ENCODE data around the gene TUBB4A.

TUBB4A gene

GRCh38 chr19:6521718-6522646 lies 19.9 kb upstream of the TUBB4A start:
- TF ChIP-seq, protein P1, sequence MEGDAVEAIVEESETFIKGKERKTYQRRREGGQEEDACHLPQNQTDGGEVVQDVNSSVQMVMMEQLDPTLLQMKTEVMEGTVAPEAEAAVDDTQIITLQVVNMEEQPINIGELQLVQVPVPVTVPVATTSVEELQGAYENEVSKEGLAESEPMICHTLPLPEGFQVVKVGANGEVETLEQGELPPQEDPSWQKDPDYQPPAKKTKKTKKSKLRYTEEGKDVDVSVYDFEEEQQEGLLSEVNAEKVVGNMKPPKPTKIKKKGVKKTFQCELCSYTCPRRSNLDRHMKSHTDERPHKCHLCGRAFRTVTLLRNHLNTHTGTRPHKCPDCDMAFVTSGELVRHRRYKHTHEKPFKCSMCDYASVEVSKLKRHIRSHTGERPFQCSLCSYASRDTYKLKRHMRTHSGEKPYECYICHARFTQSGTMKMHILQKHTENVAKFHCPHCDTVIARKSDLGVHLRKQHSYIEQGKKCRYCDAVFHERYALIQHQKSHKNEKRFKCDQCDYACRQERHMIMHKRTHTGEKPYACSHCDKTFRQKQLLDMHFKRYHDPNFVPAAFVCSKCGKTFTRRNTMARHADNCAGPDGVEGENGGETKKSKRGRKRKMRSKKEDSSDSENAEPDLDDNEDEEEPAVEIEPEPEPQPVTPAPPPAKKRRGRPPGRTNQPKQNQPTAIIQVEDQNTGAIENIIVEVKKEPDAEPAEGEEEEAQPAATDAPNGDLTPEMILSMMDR (IDR thresholded peaks at IDR 0.05; ENCODE audit: low read depth, low read length), result no peak
- no peak overlapping the region for H3K4me3 ChIP-seq (ENCODE audit: low read depth, low read length)

GRCh38 chr19:6519289-6519688 lies 17.2 kb upstream of the TUBB4A start:
- no peak overlapping the region for H3K4me3 ChIP-seq (ENCODE audit: low read depth, low read length)
- TF ChIP-seq, protein P1 (IDR thresholded peaks at IDR 0.05; ENCODE audit: low read depth, low read length), result no peak

DNA sequence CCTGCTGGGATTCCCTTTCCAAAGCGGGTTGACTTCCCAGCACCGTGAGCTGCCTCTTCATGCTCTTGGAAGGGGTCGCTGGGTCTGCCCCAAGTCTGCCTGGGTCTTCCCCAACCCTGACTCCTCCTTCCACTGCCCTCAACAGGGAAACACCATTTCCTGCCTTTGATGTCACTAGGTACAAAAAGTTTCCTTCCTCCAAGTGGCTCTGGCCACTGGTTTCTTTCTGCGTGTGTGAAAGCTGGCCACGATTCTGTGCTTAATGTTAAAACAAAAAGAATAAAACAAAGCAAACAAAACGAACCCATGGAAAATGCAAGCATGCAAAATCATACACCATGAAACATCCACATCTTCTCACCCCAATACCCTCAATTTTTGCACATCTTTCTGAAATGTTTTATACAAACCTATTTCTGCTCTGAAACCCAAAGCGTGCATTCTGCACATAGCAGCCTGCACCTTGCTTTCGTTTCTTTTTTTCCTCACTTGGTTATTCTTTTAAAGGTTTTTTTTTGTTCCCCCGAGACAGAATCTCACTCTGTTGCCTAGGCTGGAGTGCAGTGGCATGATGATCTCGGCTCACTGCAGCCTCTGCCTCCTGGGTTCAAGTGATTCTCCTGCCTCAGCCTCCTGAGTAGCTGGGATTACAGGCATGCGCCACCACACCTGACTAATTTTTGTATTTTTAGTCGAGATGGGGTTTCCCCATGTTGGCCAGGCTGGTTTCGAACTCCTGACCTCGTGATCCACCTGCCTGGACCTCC lies 16.2 kb upstream of the TUBB4A start:
- no peak overlapping the region for H3K4me3 ChIP-seq (ENCODE audit: low read depth, low read length)
- TF ChIP-seq, protein P1 (IDR thresholded peaks at IDR 0.05; ENCODE audit: low read depth, low read length), result no peak

- TF ChIP-seq, protein P1 (IDR thresholded peaks at IDR 0.05; ENCODE audit: low read depth, low read length), result peak; percentile 85
- H3K4me3 ChIP-seq (ENCODE audit: low read depth, low read length), result peak overlapping the region; percentile 56
Measured at GRCh38 chr19:6516659-6517291, 14.7 kb upstream of the TUBB4A start.

GRCh38 chr19:6516018-6516658 lies 14.0 kb upstream of the TUBB4A start:
- TF ChIP-seq, protein P1 (IDR thresholded peaks at IDR 0.05; ENCODE audit: low read depth, low read length), result no peak
- H3K4me3 ChIP-seq (ENCODE audit: low read depth, low read length), result peak overlapping the region; percentile 56

DNA sequence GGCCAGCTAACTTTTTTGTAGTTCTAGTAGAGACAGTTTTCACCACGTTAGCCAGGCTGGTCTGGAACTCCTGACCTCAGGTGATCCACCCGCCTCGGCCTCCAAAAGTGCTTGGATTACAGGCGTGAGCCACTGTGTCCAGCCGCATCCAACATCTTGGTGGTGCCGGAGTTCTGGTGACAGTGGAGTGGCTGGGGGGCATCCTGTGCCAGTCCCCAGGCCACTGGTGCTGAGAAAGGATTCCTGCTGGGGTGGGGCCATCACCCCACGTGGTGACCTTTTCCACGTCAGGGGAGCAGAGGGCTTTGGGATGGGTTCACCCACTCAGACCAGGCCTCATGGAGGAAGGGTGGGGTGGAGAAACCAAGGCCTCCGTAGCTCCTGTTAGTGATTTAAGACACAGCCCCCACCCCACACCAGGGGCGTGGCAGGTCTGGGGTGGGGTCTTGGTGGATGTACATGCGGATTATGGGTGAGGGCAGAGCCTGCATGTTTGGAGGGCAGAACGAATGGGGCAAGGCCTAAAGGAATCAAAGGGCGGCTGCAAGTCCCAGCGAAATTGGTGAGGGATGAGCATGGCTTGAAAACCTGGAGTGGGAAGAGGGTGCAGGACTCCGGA lies 12.9 kb upstream of the TUBB4A start:
- TF ChIP-seq, protein P1 (IDR thresholded peaks at IDR 0.05; ENCODE audit: low read depth, low read length), result no peak

More for the DNA sequence above, 12.9 kb upstream of the TUBB4A start:
- H3K4me3 ChIP-seq (ENCODE audit: low read depth, low read length), result no peak overlapping the region

Data from WI38 (cell line).